HepG2 (cell line): ENCODE measurements around the gene OTOP2. TPM values are rescaled to one million over a fixed set of nuclear protein-coding genes. Genes with fewer than 3 reads are reported as not detected.
A peak's percentile ranks its signal among the peaks of the same experiment; 100 is the strongest.

Experiments used
- ELF3 ChIP-seq: IDR thresholded peaks from 2 replicates; pipeline ENCODE4 v1.6.1; 2016; ENCODE audit warnings: missing genetic modification reagents, missing compliant biosample characterization
- FOXA1 ChIP-seq, 2 experiments: fragments of 450-650 bp in 1 of 2; sonication (generic) in 1 of 2; formaldehyde crosslinking in 1 of 2; IDR thresholded peaks; 2 replicates each; pipeline versions ENCODE4 v1.4.0 to v1.6.1; 2016 to 2020; ENCODE audit warnings: missing genetic modification reagents in 1 of 2
- GLI4 ChIP-seq: sonication (generic); formaldehyde crosslinking; IDR thresholded peaks from 2 replicates; pipeline ENCODE4 v1.5.1; 2020; ENCODE audit warnings: missing genetic modification reagents, mild to moderate bottlenecking, moderate library complexity, borderline replicate concordance
- MXD1 ChIP-seq: sonication (generic); formaldehyde crosslinking; IDR thresholded peaks from 2 replicates; pipeline ENCODE4 v1.4.0; 2020; ENCODE audit warnings: mild to moderate bottlenecking, missing genetic modification reagents
- SP5 ChIP-seq: IDR thresholded peaks from 2 replicates; pipeline ENCODE4 v1.6.1; 2016; ENCODE audit warnings: low read depth, borderline replicate concordance
- TARDBP ChIP-seq: sonication (generic); formaldehyde crosslinking; IDR thresholded peaks from 2 replicates; pipeline ENCODE4 v1.8.0; 2022; ENCODE audit warnings: mild to moderate bottlenecking, missing genetic modification reagents
- TFE3 ChIP-seq: IDR thresholded peaks from 2 replicates; pipeline ENCODE4 v1.6.1; 2016
- ZFP41 ChIP-seq: sonication (generic); formaldehyde crosslinking; IDR thresholded peaks from 2 replicates; pipeline ENCODE4 v1.4.0; 2020; ENCODE audit warnings: mild to moderate bottlenecking, missing genetic modification reagents, borderline replicate concordance
- ZFYVE20 ChIP-seq: sonication (generic); formaldehyde crosslinking; IDR thresholded peaks from 2 replicates; pipeline ENCODE4 v1.8.0; 2023; ENCODE audit warnings: low read depth, mild to moderate bottlenecking, moderate library complexity, missing genetic modification reagents, borderline replicate concordance
- ZNF121 ChIP-seq: sonication (generic); formaldehyde crosslinking; IDR thresholded peaks from 2 replicates; pipeline ENCODE4 v1.5.0; 2020; ENCODE audit warnings: mild to moderate bottlenecking, missing genetic modification reagents
- ZNF17 ChIP-seq: sonication (generic); formaldehyde crosslinking; IDR thresholded peaks from 2 replicates; pipeline ENCODE4 v1.5.0; 2020; ENCODE audit warnings: mild to moderate bottlenecking, missing genetic modification reagents
- ZNF30 ChIP-seq: sonication (generic); formaldehyde crosslinking; IDR thresholded peaks from 2 replicates; pipeline ENCODE4 v1.5.0; 2020; ENCODE audit warnings: mild to moderate bottlenecking, missing genetic modification reagents
- ZNF546 ChIP-seq: sonication (generic); formaldehyde crosslinking; conservative IDR thresholded peaks from 2 replicates; pipeline ENCODE4 v1.8.1; 2023; ENCODE audit warnings: mild to moderate bottlenecking, missing genetic modification reagents
- ZNF552 ChIP-seq: sonication (generic); formaldehyde crosslinking; IDR thresholded peaks from 2 replicates; pipeline ENCODE4 v1.9.0; 2022; ENCODE audit warnings: missing genetic modification reagents, mild to moderate bottlenecking, borderline replicate concordance
- ZNF569 ChIP-seq: sonication (generic); formaldehyde crosslinking; IDR thresholded peaks from 2 replicates; pipeline ENCODE4 v1.5.0; 2020; ENCODE audit warnings: mild to moderate bottlenecking, missing genetic modification reagents, moderate library complexity, borderline replicate concordance
- ZNF572 ChIP-seq: sonication (generic); formaldehyde crosslinking; IDR thresholded peaks from 2 replicates; pipeline ENCODE4 v1.5.1; 2020; ENCODE audit warnings: mild to moderate bottlenecking, missing genetic modification reagents
- ZSCAN29 ChIP-seq: sonication (generic); formaldehyde crosslinking; conservative IDR thresholded peaks from 2 replicates; pipeline ENCODE4 v1.4.0; 2020; ENCODE audit warnings: mild to moderate bottlenecking, missing genetic modification reagents
- polyA plus RNA-seq, 8 experiments: library from polyadenylated mRNA; depleted of rRNA in 3 of 8; stranded (reverse) in 7 of 8; unstranded in 1 of 8; fragments of >200 nt; fragmentation: Illumina TruSeq in 4 of 8; extraction: Trizol in 4 of 8; gene quantifications; 2 replicates each; pipeline versions ENCODE4 v1.2.1 to v1.2.3, GENCODE V29; 2011 to 2016; ENCODE audit warnings: low read depth in 4 of 8, missing spikeins in 1 of 8, mixed read lengths in 1 of 8; ENCODE audit not compliant: insufficient read depth in 1 of 8
- total RNA-seq, 5 experiments: library from RNA; depleted of rRNA; stranded (reverse); fragments of >200 nt; fragmentation: Illumina TruSeq; extraction: Trizol; gene quantifications; 2 replicates each; pipeline ENCODE4 v1.2.3, GENCODE V29; 2016; ENCODE audit warnings: low read depth in 1 of 5
- TF ChIP-seq, protein P1 (sequence below): sonication (generic); formaldehyde crosslinking; IDR thresholded peaks from 2 replicates; pipeline ENCODE4 v1.4.0; 2020; ENCODE audit warnings: missing genetic modification reagents
- TF ChIP-seq, protein P2 (sequence below): sonication (generic); formaldehyde crosslinking; IDR thresholded peaks from 2 replicates; pipeline ENCODE4 v1.9.0; 2021; ENCODE audit warnings: missing genetic modification reagents, mild to moderate bottlenecking, borderline replicate concordance
- TF ChIP-seq, protein P3 (sequence below): sonication (generic); formaldehyde crosslinking; IDR thresholded peaks from 2 replicates; pipeline ENCODE4 v1.4.0; 2020; ENCODE audit warnings: missing genetic modification reagents, borderline replicate concordance
- TF ChIP-seq, protein P4 (sequence below): sonication (generic); formaldehyde crosslinking; IDR thresholded peaks from 2 replicates; pipeline ENCODE4 v1.4.0; 2020; ENCODE audit warnings: missing genetic modification reagents; ENCODE audit errors: not compliant biosample characterization

Gene OTOP2
- total and polyA plus RNA-seq, 2 of the 13 experiments (the other 11 are each of a cell fraction or from before 2014, with no cell fraction given), result not detected

DNA sequence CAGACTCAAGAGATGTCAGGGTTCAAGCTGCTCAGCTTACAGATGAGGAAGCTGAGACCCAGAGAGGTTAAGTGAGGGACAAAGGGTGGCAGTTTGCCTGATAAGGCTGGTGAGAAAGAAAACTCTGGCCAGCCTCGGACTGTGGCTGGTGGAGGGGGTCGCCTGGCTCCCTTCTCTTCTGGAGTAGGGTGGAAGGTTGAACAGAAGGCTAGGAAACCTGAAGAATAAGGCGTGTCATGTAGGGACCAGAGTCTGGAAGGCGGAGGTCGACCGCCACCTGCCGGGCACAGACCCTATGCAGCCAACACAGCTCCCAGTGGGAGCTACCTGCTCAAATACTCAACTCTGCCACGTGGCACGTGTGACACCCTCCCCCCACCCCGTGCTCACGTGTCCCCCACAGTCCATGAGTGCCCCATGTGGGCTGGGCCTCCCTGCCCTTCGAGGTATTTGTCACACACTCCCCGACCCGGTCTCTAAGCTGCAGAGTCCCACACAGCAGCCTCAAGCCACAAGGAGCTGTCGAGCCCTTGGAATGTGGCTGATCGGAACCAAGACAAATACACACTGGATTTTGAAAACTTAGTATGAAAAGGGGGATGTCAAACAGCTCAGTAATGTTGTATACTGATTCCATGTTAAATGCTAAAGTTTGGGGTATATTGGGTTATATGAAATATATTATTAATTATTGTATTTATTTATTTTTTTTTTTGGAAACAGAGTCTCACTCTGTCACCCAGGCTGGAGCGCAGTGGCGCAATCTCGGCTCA is 36.7 kb downstream of the OTOP2 start (continued):
- TF ChIP-seq GLI4 (no peak), ZNF17 (CRISPR knock-in tag) (no peak), ZFP41 (CRISPR knock-in tag) (no peak; the same call in 1 of the 2 replicates), ZSCAN29 (0 out of 2 replicates have a peak, but pooled peaks have one; percentile 44), ZNF552 (CRISPR knock-in tag) (0 out of 2 replicates have a peak, but pooled peaks have one; percentile 81), ZNF121 (CRISPR knock-in tag) (no peak), TARDBP (CRISPR knock-in tag) (peak; percentile 82), ZNF569 (CRISPR knock-in tag) (no peak), ZNF30 (CRISPR knock-in tag) (no peak), ZFYVE20 (no peak), TFE3 (CRISPR knock-in tag) (peak; percentile 80), FOXA1 (IDR thresholded peaks at IDR 0.05) (no peak), FOXA1 (CRISPR knock-in tag; IDR thresholded peaks at IDR 0.05) (peak; percentile 40; the same call in 1 of the 2 replicates), ELF3 (CRISPR knock-in tag) (peak; percentile 59; the same call in 1 of the 2 replicates), MXD1 (peak; percentile 81; the same call in 1 of the 2 replicates), ZNF572 (CRISPR knock-in tag) (peak; percentile 58; the same call in 1 of the 2 replicates), SP5 (CRISPR knock-in tag) (peak; percentile 54; the same call in 1 of the 2 replicates), ZNF546 (0 out of 2 replicates have a peak, but pooled peaks have one; percentile 29)
- TF ChIP-seq, protein P1, sequence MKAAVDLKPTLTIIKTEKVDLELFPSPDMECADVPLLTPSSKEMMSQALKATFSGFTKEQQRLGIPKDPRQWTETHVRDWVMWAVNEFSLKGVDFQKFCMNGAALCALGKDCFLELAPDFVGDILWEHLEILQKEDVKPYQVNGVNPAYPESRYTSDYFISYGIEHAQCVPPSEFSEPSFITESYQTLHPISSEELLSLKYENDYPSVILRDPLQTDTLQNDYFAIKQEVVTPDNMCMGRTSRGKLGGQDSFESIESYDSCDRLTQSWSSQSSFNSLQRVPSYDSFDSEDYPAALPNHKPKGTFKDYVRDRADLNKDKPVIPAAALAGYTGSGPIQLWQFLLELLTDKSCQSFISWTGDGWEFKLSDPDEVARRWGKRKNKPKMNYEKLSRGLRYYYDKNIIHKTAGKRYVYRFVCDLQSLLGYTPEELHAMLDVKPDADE, result no peak
- TF ChIP-seq, protein P2, sequence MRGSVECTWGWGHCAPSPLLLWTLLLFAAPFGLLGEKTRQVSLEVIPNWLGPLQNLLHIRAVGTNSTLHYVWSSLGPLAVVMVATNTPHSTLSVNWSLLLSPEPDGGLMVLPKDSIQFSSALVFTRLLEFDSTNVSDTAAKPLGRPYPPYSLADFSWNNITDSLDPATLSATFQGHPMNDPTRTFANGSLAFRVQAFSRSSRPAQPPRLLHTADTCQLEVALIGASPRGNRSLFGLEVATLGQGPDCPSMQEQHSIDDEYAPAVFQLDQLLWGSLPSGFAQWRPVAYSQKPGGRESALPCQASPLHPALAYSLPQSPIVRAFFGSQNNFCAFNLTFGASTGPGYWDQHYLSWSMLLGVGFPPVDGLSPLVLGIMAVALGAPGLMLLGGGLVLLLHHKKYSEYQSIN (CRISPR knock-in tag), result no peak
- TF ChIP-seq, protein P3, sequence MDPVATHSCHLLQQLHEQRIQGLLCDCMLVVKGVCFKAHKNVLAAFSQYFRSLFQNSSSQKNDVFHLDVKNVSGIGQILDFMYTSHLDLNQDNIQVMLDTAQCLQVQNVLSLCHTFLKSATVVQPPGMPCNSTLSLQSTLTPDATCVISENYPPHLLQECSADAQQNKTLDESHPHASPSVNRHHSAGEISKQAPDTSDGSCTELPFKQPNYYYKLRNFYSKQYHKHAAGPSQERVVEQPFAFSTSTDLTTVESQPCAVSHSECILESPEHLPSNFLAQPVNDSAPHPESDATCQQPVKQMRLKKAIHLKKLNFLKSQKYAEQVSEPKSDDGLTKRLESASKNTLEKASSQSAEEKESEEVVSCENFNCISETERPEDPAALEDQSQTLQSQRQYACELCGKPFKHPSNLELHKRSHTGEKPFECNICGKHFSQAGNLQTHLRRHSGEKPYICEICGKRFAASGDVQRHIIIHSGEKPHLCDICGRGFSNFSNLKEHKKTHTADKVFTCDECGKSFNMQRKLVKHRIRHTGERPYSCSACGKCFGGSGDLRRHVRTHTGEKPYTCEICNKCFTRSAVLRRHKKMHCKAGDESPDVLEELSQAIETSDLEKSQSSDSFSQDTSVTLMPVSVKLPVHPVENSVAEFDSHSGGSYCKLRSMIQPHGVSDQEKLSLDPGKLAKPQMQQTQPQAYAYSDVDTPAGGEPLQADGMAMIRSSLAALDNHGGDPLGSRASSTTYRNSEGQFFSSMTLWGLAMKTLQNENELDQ, result no peak
- TF ChIP-seq, protein P4, sequence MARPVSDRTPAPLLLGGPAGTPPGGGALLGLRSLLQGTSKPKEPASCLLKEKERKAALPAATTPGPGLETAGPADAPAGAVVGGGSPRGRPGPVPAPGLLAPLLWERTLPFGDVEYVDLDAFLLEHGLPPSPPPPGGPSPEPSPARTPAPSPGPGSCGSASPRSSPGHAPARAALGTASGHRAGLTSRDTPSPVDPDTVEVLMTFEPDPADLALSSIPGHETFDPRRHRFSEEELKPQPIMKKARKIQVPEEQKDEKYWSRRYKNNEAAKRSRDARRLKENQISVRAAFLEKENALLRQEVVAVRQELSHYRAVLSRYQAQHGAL (CRISPR knock-in tag), result no peak
